Measurements from ENCODE around the gene HLA-DPA1.

DNA sequence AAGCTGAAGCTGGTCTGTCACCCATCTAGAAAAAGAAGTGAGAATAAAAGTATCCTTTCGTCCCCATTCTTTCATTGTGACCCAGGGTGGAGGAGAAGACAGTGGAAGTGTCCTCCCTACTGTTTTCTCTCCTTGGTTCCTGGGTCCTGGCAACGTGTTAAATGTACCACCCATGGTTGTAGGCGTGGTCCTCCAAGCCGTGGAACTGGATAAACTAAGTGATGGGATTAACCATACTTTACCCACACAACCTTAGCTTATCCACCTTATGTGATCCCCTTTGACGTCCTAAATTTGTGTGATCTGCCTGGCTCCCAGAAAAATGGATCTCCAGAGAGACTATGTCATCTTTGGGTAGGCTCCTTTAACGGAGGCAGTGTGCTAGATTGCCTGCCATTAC, 49.7 kb upstream of the HLA-DPA1 start:
- no peak for TF ChIP-seq GABPA (IDR thresholded peaks at IDR 0.05 in 1 of 2, conservative IDR thresholded peaks at IDR 0.05 in 1 of 2)
- TF ChIP-seq, protein P1, sequence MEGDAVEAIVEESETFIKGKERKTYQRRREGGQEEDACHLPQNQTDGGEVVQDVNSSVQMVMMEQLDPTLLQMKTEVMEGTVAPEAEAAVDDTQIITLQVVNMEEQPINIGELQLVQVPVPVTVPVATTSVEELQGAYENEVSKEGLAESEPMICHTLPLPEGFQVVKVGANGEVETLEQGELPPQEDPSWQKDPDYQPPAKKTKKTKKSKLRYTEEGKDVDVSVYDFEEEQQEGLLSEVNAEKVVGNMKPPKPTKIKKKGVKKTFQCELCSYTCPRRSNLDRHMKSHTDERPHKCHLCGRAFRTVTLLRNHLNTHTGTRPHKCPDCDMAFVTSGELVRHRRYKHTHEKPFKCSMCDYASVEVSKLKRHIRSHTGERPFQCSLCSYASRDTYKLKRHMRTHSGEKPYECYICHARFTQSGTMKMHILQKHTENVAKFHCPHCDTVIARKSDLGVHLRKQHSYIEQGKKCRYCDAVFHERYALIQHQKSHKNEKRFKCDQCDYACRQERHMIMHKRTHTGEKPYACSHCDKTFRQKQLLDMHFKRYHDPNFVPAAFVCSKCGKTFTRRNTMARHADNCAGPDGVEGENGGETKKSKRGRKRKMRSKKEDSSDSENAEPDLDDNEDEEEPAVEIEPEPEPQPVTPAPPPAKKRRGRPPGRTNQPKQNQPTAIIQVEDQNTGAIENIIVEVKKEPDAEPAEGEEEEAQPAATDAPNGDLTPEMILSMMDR (IDR thresholded peaks at IDR 0.05; ENCODE audit: low read depth, low read length, missing input control), result no peak
- TF ChIP-seq EGR1 (IDR thresholded peaks at IDR 0.05; ENCODE audit: low read depth in 2 of 2), result no peak
- TF ChIP-seq YY1 (IDR thresholded peaks at IDR 0.05), result no peak
- no peak for TF ChIP-seq TAF1 (conservative IDR thresholded peaks at IDR 0.05)
- TF ChIP-seq JUND (IDR thresholded peaks at IDR 0.05), result no peak
- no peak for TF ChIP-seq RAD21 (IDR thresholded peaks at IDR 0.05)
